HG02943 (cell line): ENCODE results near the gene PTPN3.

Source experiments
- ATAC-seq: cut with Tn5 transposase; IDR thresholded peaks from one replicate; pipeline ENCODE4 v1.9.1; 2021; ENCODE audit warnings: mild to moderate bottlenecking, low read depth, moderate library complexity; ENCODE audit not compliant: unreplicated experiment

PTPN3 gene

GRCh38 chr9:109428854-109429253 lies 69.3 kb downstream of the PTPN3 start:
- no peak for ATAC-seq

- no peak for ATAC-seq
Measured at GRCh38 chr9:109427886-109428285, 70.2 kb downstream of the PTPN3 start.

GRCh38 chr9:109426626-109427402 lies 71.3 kb downstream of the PTPN3 start:
- ATAC-seq = no peak

GRCh38 chr9:109424618-109425017 lies 73.5 kb downstream of the PTPN3 start:
- no peak for ATAC-seq

- ATAC-seq = no peak
Measured at GRCh38 chr9:109423877-109424276, 74.2 kb downstream of the PTPN3 start.

GRCh38 chr9:109422641-109423040 lies 75.5 kb downstream of the PTPN3 start:
- peak; percentile 64 for ATAC-seq

- no peak for ATAC-seq
Measured at GRCh38 chr9:109421026-109421970, 76.8 kb downstream of the PTPN3 start.

- no peak for ATAC-seq
Measured at GRCh38 chr9:109419531-109419930, 78.6 kb downstream of the PTPN3 start.

GRCh38 chr9:109418827-109419226 lies 79.3 kb downstream of the PTPN3 start:
- no peak for ATAC-seq

GRCh38 chr9:109417585-109418544 lies 80.2 kb downstream of the PTPN3 start:
- ATAC-seq = no peak

GRCh38 chr9:109417054-109417453 lies 81.1 kb downstream of the PTPN3 start:
- ATAC-seq = no peak

GRCh38 chr9:109416135-109416706 lies 81.9 kb downstream of the PTPN3 start:
- ATAC-seq = no peak

GRCh38 chr9:109414125-109414785 lies 83.9 kb downstream of the PTPN3 start:
- ATAC-seq = no peak

- ATAC-seq = peak; percentile 38
Measured at GRCh38 chr9:109411798-109412352, 86.2 kb downstream of the PTPN3 start.

- peak; percentile 76 for ATAC-seq
Measured at GRCh38 chr9:109411069-109411761, 86.9 kb downstream of the PTPN3 start.

GRCh38 chr9:109409773-109410397 lies 88.2 kb downstream of the PTPN3 start:
- no peak for ATAC-seq

GRCh38 chr9:109408759-109409462 lies 89.2 kb downstream of the PTPN3 start:
- no peak for ATAC-seq
